K562 (cell line): ENCODE measurements around the gene CCDC28B. TPM values are rescaled to one million over a fixed set of nuclear protein-coding genes. Genes with fewer than 3 reads are reported as not detected.

Experiments used
- ARHGAP35 ChIP-seq: fragments of 450-650 bp; IDR thresholded peaks from 2 replicates; pipeline ENCODE4 v1.6.1; 2018; ENCODE audit not compliant: partially characterized antibody
- HINFP ChIP-seq: fragments of 450-650 bp; conservative IDR thresholded peaks from 2 replicates; pipeline ENCODE4 v1.6.1; 2016; ENCODE audit warnings: missing genetic modification characterization, low read depth, mild to moderate bottlenecking, control low read depth, missing compliant biosample characterization
- KLF13 ChIP-seq: fragments of 450-650 bp; IDR thresholded peaks from 2 replicates; pipeline ENCODE4 v1.6.1; 2016; ENCODE audit warnings: missing genetic modification characterization, low read depth, mild to moderate bottlenecking, missing compliant biosample characterization, moderate library complexity, borderline replicate concordance
- PTRF ChIP-seq: fragments of 450-650 bp; IDR thresholded peaks from 2 replicates; pipeline ENCODE4 v1.6.1; 2016; ENCODE audit warnings: mild to moderate bottlenecking, missing genetic modification characterization, missing compliant biosample characterization
- RBM17 ChIP-seq: fragments of 200-400 bp; formaldehyde crosslinking; IDR thresholded peaks from 2 replicates; pipeline ENCODE4 v1.6.1; 2017; ENCODE audit warnings: low read depth, mild to moderate bottlenecking, low read length, borderline replicate concordance
- RBM34 ChIP-seq: fragments of 200-400 bp; formaldehyde crosslinking; IDR thresholded peaks from 2 replicates; pipeline ENCODE4 v1.6.1; 2018; ENCODE audit warnings: low read length, borderline replicate concordance; ENCODE audit not compliant: insufficient read depth
- RHOXF2B ChIP-seq: fragments of 250-450 bp; sonication (Bioruptor Pico); conservative IDR thresholded peaks from 2 replicates; pipeline ENCODE4 v1.5.1; 2021
- RNF219 ChIP-seq: fragments of 250-450 bp; sonication (Bioruptor Pico); IDR thresholded peaks from 2 replicates; pipeline ENCODE4 v1.5.0; 2022; ENCODE audit warnings: mild to moderate bottlenecking
- STAT5A ChIP-seq: IDR thresholded peaks from 2 replicates; pipeline ENCODE4 v1.6.1; 2012; ENCODE audit warnings: low read length, inconsistent platforms, borderline replicate concordance
- USF2 ChIP-seq: sonication (generic); formaldehyde crosslinking; IDR thresholded peaks from 2 replicates; pipeline ENCODE4 v1.5.0; 2020; ENCODE audit warnings: missing genetic modification reagents
- ZFP30 ChIP-seq: fragments of 250-450 bp; sonication (Bioruptor Pico); IDR thresholded peaks from 2 replicates; pipeline ENCODE4 v1.8.0; 2022; ENCODE audit warnings: moderate library complexity, mild to moderate bottlenecking, inconsistent platforms, borderline replicate concordance
- ZNF239 ChIP-seq: fragments of 250-450 bp; sonication (Bioruptor Pico); IDR thresholded peaks from 2 replicates; pipeline ENCODE4 v1.4.0; 2020; ENCODE audit warnings: mild to moderate bottlenecking
- ZNF407 ChIP-seq: fragments of 450-650 bp; IDR thresholded peaks from 2 replicates; pipeline ENCODE4 v1.6.1; 2016; ENCODE audit warnings: low read depth
- polyA plus RNA-seq, 8 experiments: library from polyadenylated mRNA; depleted of rRNA in 4 of 8; stranded (reverse) in 5 of 8; unstranded in 3 of 8; fragments of >200 nt; fragmentation: Nextera tagmentation in 2 of 8; fragmentation: Illumina TruSeq in 1 of 8; extraction: Ambion mirVana in 2 of 8; extraction: Trizol in 1 of 8; gene quantifications; 2 replicates each; pipeline versions ENCODE4 v1.2.1 to v1.2.3, GENCODE V29; 2011 to 2014; ENCODE audit warnings: inconsistent platforms in 1 of 8, missing spikeins in 1 of 8
- total RNA-seq, 7 experiments: library from RNA; depleted of rRNA in 6 of 7; stranded (reverse); fragments of >200 nt in 6 of 7; fragmentation: Illumina TruSeq in 2 of 7; extraction: Trizol in 2 of 7; gene quantifications; 2 replicates each; pipeline versions ENCODE4 v1.2.1 to v1.2.3, GENCODE V29; 2011 to 2021; ENCODE audit warnings: low replicate concordance in 1 of 7

The CCDC28B gene
- total and polyA plus RNA-seq, 9 of the 15 experiments (the other 6 are each of a cell fraction or from before 2014, with no cell fraction given) = 5.7 to 54.5 (median 31.7) TPM

- TF ChIP-seq RHOXF2B (CRISPR knock-in tag) = no peak
- TF ChIP-seq ARHGAP35 = no peak
- no peak for TF ChIP-seq HINFP
- no peak for TF ChIP-seq ZNF407
- no peak for TF ChIP-seq ZNF239 (CRISPR knock-in tag)
- TF ChIP-seq STAT5A = no peak
- no peak for TF ChIP-seq RBM34
- no peak for TF ChIP-seq RBM17
- TF ChIP-seq KLF13 = no peak
- no peak for TF ChIP-seq ZFP30 (CRISPR knock-in tag)
- TF ChIP-seq PTRF (tag) = no peak
- TF ChIP-seq RNF219 (CRISPR knock-in tag) = no peak
- no peak for TF ChIP-seq USF2 (CRISPR knock-in tag)
Observed at GRCh38 chr1:32205401-32206370, 5.3 kb downstream of the CCDC28B start, which contains the start of gene IQCC (continued).
